Mesenchymal stem cell (in vitro differentiated cells and primary cell): ENCODE results near the gene MGAM2.

ENCODE experiments used
- DNase-seq: peaks from one replicate; pipeline ENCODE4 v3.0.0-alpha.2; 2013
- H2AFZ ChIP-seq: one replicate; pipeline ENCODE4 v1.6.1; 2013; ENCODE audit warnings: low read depth, mild to moderate bottlenecking, control low read depth, inconsistent platforms, low read length, moderate library complexity
- H2AK5ac ChIP-seq: 2 replicates; pipeline ENCODE4 v1.6.1; 2013; ENCODE audit warnings: low read length, moderate library complexity, mild to moderate bottlenecking, inconsistent platforms; ENCODE audit not compliant: severe bottlenecking
- H2BK120ac ChIP-seq: one replicate; pipeline ENCODE4 v1.6.1; 2013; ENCODE audit warnings: low read depth, mild to moderate bottlenecking, inconsistent platforms, low read length, moderate library complexity
- H2BK12ac ChIP-seq, 2 experiments: one replicate each; pipeline ENCODE4 v1.6.1; 2013; ENCODE audit warnings: inconsistent platforms in 2 of 2, low read length in 2 of 2, mild to moderate bottlenecking in 2 of 2, moderate library complexity in 2 of 2, control low read depth in 1 of 2
- H2BK15ac ChIP-seq: one replicate; pipeline ENCODE4 v1.6.1; 2013; ENCODE audit warnings: mild to moderate bottlenecking, low read depth, inconsistent platforms; ENCODE audit not compliant: poor library complexity, severe bottlenecking
- H2BK5ac ChIP-seq: 2 replicates; pipeline ENCODE4 v1.6.1; 2013; ENCODE audit warnings: low read depth, mild to moderate bottlenecking, low read length, control low read depth, inconsistent platforms; ENCODE audit not compliant: poor library complexity, severe bottlenecking
- H3K14ac ChIP-seq, 2 experiments: one replicate each; pipeline ENCODE4 v1.6.1; 2013; ENCODE audit warnings: inconsistent platforms in 2 of 2, low read length in 2 of 2, control low read depth in 1 of 2, mild to moderate bottlenecking in 1 of 2, moderate library complexity in 1 of 2
- H3K18ac ChIP-seq, 2 experiments: one replicate each; pipeline ENCODE4 v1.6.1; 2013; ENCODE audit warnings: inconsistent platforms in 2 of 2, low read length in 2 of 2, control low read depth in 1 of 2, low read depth in 1 of 2, mild to moderate bottlenecking in 1 of 2
- H3K23ac ChIP-seq, 2 experiments: one replicate each; pipeline ENCODE4 v1.6.1; 2013; ENCODE audit warnings: inconsistent platforms in 2 of 2, low read length in 2 of 2, mild to moderate bottlenecking in 2 of 2, moderate library complexity in 2 of 2, control low read depth in 1 of 2
- H3K27ac ChIP-seq: 2 replicates; pipeline ENCODE4 v1.5.1; 2013; ENCODE audit warnings: mild to moderate bottlenecking, moderate library complexity, low read length, control low read depth, inconsistent platforms; ENCODE audit not compliant: poor library complexity, severe bottlenecking
- H3K27me3 ChIP-seq, 2 experiments: 2 replicates each; pipeline versions ENCODE4 v1.6.1 to v1.7.0; 2013; ENCODE audit warnings: low read length in 2 of 2, mild to moderate bottlenecking in 2 of 2, moderate library complexity in 2 of 2, control low read depth in 1 of 2, inconsistent platforms in 1 of 2; ENCODE audit not compliant: control insufficient read depth in 1 of 2, insufficient read depth in 1 of 2
- H3K36me3 ChIP-seq, 2 experiments: 2 replicates each; pipeline versions ENCODE4 v1.6.1 to v1.7.0; 2013; ENCODE audit warnings: low read length in 2 of 2, control low read depth in 1 of 2, inconsistent platforms in 1 of 2, low read depth in 1 of 2, mild to moderate bottlenecking in 1 of 2; ENCODE audit not compliant: insufficient read depth in 2 of 2, control insufficient read depth in 1 of 2
- H3K4ac ChIP-seq, 2 experiments: one replicate each; pipeline ENCODE4 v1.6.1; 2013; ENCODE audit warnings: inconsistent platforms in 2 of 2, low read length in 2 of 2, mild to moderate bottlenecking in 2 of 2, moderate library complexity in 2 of 2, control low read depth in 1 of 2, low read depth in 1 of 2
- H3K4me1 ChIP-seq: 2 replicates; pipeline ENCODE4 v1.6.1; 2013; ENCODE audit warnings: low read depth, low read length, control low read depth; ENCODE audit not compliant: control insufficient read depth, insufficient read depth
- H3K4me2 ChIP-seq: 2 replicates; pipeline ENCODE4 v1.6.1; 2013; ENCODE audit warnings: low read length, mild to moderate bottlenecking, inconsistent platforms; ENCODE audit not compliant: poor library complexity, severe bottlenecking
- H3K4me3 ChIP-seq, 2 experiments: 2 replicates each; pipeline versions ENCODE4 v1.5.1 to v1.7.0; 2013; ENCODE audit warnings: low read length in 2 of 2, mild to moderate bottlenecking in 2 of 2, control low read depth in 1 of 2, low read depth in 1 of 2; ENCODE audit not compliant: insufficient read depth in 1 of 2
- H3K79me1 ChIP-seq: replicated peaks from 2 replicates; pipeline ENCODE4 v1.6.1; 2013; ENCODE audit warnings: mild to moderate bottlenecking, control low read depth, low read length, inconsistent platforms; ENCODE audit not compliant: poor library complexity, severe bottlenecking
- H3K9ac ChIP-seq: 2 replicates; pipeline ENCODE4 v1.7.0; 2013; ENCODE audit warnings: mild to moderate bottlenecking, low read length, moderate library complexity
- H3K9me3 ChIP-seq: 2 replicates; pipeline ENCODE4 v1.7.0; 2013; ENCODE audit warnings: mild to moderate bottlenecking, low read length; ENCODE audit not compliant: control insufficient read depth
- H4K8ac ChIP-seq: one replicate; pipeline ENCODE4 v1.6.1; 2013; ENCODE audit warnings: inconsistent platforms, mild to moderate bottlenecking, low read length, moderate library complexity
- H4K91ac ChIP-seq: one replicate; pipeline ENCODE4 v1.6.1; 2013; ENCODE audit warnings: mild to moderate bottlenecking, low read length, inconsistent platforms
- WGBS: methylation state at CpG from one replicate; pipeline ENCODE4 v1.1.7; 2013; ENCODE audit warnings: mixed read lengths; 5-methylcytosine and 5-hydroxymethylcytosine counted together

Gene MGAM2

DNA sequence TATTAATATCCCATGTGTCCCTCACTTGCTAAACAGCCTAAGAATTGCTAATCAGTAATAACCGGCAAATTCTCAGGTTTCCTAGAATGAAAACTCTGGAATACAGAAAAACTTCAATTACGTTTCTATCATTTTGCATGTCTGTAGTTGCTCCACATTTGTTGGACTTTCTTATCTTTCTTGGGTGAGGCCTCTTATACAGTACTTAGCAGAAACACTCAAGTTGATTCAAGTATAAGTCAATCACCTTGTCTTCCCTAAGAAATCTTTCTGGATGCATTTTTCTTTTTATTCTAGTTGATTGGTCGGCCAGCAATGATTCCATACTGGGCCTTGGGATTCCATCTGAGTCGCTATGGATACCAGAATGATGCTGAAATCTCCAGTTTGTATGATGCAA is 61.4 kb downstream of the MGAM2 start:
- H2AFZ ChIP-seq = no peak overlapping the region
- H3K14ac ChIP-seq = no peak overlapping the region
- WGBS = 58% methylated on average over 3 of the region's 4 CpGs
- H3K27me3 ChIP-seq = no peaks in the 10 kb centered on the region
- no peak overlapping the region for H3K9ac ChIP-seq
- H3K9me3 ChIP-seq = no peaks in the 10 kb centered on the region
- H2BK120ac ChIP-seq = no peak overlapping the region
- DNase-seq = no peak
- H3K4me1 ChIP-seq = no peaks in the 10 kb centered on the region
- H3K18ac ChIP-seq = no peak overlapping the region
- no peaks in the 10 kb centered on the region for H3K79me1 ChIP-seq
- H2BK5ac ChIP-seq = no peak overlapping the region
- no peak overlapping the region for H2AK5ac ChIP-seq
- H3K4me2 ChIP-seq = no peak overlapping the region
- no peak overlapping the region for H3K23ac ChIP-seq
- no peak overlapping the region for H4K8ac ChIP-seq
- H2BK12ac ChIP-seq = no peak overlapping the region
- H3K27ac ChIP-seq = no peak overlapping the region
- H3K4ac ChIP-seq = no peak overlapping the region
- no peak overlapping the region for H4K91ac ChIP-seq
- H2BK15ac ChIP-seq = no peak overlapping the region
- no peaks in the 10 kb centered on the region for H3K36me3 ChIP-seq
- H3K4me3 ChIP-seq = no peak overlapping the region

DNA sequence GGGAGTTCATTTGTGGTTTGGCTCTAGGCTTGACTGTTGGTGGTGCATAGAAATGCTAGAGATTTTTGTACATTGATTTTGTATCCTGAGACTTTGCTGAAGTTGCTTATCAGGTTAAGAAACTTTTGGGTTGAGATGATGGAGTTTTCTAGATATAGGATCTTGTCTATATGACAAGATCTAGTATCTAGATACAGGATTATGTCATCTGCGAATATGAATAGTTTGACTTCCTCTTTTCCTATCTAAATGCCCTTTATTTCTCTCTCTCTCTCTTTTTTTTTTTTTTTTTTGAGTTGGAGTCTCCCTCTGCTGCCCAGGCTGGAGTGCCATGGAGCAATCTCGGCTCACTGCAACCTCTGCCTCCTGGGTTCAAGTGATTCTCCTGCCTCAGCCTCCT is 62.9 kb downstream of the MGAM2 start:
- Histone ChIP-seq H3K4ac (no peak overlapping the region), H4K8ac (no peak overlapping the region), H3K9me3 (no peaks in the 10 kb centered on the region), H2BK15ac (no peak overlapping the region), H2BK12ac (no peak overlapping the region), H2AFZ (no peak overlapping the region), H3K36me3 (no peaks in the 10 kb centered on the region), H4K91ac (no peak overlapping the region), H2BK120ac (no peak overlapping the region), H3K4me1 (no peaks in the 10 kb centered on the region), H3K4me2 (no peak overlapping the region), H3K14ac (no peak overlapping the region), H3K27ac (no peak overlapping the region), H2BK5ac (no peak overlapping the region), H3K23ac (no peak overlapping the region), H3K4me3 (no peak overlapping the region), H3K27me3 (no peaks in the 10 kb centered on the region), H2AK5ac (no peak overlapping the region), H3K79me1 (no peaks in the 10 kb centered on the region), H3K18ac (no peak overlapping the region), H3K9ac (no peak overlapping the region)
- whole genome bisulfite sequencing = 70% methylated on average over 2 of the region's 2 CpGs
- no peak for DNase-seq

DNA sequence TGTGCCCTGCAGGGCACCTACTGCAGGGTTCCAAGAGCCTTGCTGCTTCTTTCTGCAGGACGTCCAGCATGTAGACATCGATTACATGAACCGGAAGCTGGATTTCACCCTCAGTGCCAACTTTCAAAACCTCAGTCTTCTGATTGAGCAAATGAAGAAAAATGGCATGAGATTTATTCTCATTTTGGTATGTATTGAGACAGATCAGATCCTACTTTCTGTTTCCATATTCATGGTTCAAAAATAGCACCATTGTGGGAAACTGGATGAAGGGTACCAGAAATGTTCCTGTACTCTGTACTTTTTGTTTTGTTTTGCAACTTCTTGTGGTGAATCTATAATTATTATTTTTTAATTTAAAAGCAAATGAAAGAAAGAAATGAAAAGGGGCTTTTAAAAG is 64.1 kb downstream of the MGAM2 start:
- no peak for DNase-seq
- WGBS = 58% methylated on average over 2 of the region's 3 CpGs
- Histone ChIP-seq H3K18ac (no peak overlapping the region), H2AK5ac (no peak overlapping the region), H3K4me3 (no peak overlapping the region), H3K9ac (no peak overlapping the region), H2BK5ac (no peak overlapping the region), H3K9me3 (no peaks in the 10 kb centered on the region), H3K4ac (no peak overlapping the region), H2AFZ (no peak overlapping the region), H3K23ac (no peak overlapping the region), H3K4me2 (no peak overlapping the region), H4K91ac (no peak overlapping the region), H2BK12ac (no peak overlapping the region), H3K4me1 (no peaks in the 10 kb centered on the region), H3K79me1 (no peaks in the 10 kb centered on the region), H3K27me3 (no peaks in the 10 kb centered on the region), H4K8ac (no peak overlapping the region), H3K27ac (no peak overlapping the region), H2BK120ac (no peak overlapping the region), H2BK15ac (no peak overlapping the region), H3K36me3 (no peaks in the 10 kb centered on the region), H3K14ac (no peak overlapping the region)

DNA sequence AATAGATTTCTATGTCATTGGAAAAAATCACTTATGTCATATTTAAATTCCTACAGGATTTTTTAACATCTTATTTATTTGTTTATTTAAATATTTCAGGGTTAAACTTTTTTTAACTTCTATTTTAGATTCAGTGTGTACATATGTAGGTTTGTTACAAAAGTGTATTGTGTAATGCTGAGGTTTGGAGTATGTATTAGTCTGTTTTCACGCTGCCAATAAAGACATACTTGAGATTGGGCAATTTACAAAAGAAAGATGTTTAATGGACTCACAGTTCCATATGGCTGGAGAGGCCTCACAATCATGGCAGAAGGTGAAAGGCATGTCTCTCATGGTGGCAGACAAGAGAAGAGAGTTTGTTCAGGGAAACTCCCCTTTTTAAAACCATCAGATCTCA is 65.4 kb downstream of the MGAM2 start:
- no peak overlapping the region for H3K18ac ChIP-seq
- H3K36me3 ChIP-seq = no peaks in the 10 kb centered on the region
- WGBS = 69% methylated on average over 1 of the region's 1 CpG
- H2AFZ ChIP-seq = no peak overlapping the region
- H3K79me1 ChIP-seq = no peaks in the 10 kb centered on the region
- no peak overlapping the region for H4K8ac ChIP-seq
- H2AK5ac ChIP-seq = no peak overlapping the region
- no peak overlapping the region for H3K14ac ChIP-seq
- H2BK120ac ChIP-seq = no peak overlapping the region
- H2BK5ac ChIP-seq = no peak overlapping the region
- H3K4ac ChIP-seq = no peak overlapping the region
- H3K4me1 ChIP-seq = no peaks in the 10 kb centered on the region
- H3K4me2 ChIP-seq = no peak overlapping the region
- no peak overlapping the region for H3K23ac ChIP-seq
- H3K27ac ChIP-seq = no peak overlapping the region
- DNase-seq = no peak
- no peaks in the 10 kb centered on the region for H3K9me3 ChIP-seq
- no peaks in the 10 kb centered on the region for H3K27me3 ChIP-seq
- no peak overlapping the region for H2BK15ac ChIP-seq
- no peak overlapping the region for H3K4me3 ChIP-seq
- no peak overlapping the region for H4K91ac ChIP-seq
- no peak overlapping the region for H3K9ac ChIP-seq
- no peak overlapping the region for H2BK12ac ChIP-seq
